GM21529 (cell line): ENCODE measurements around the gene FAM98A.
A peak's percentile ranks its signal among the peaks of the same experiment; 100 is the strongest.

Experiments used
- ATAC-seq: cut with Tn5 transposase; IDR thresholded peaks from one replicate; pipeline ENCODE4 v1.9.1; 2021; ENCODE audit not compliant: unreplicated experiment

The FAM98A gene

DNA sequence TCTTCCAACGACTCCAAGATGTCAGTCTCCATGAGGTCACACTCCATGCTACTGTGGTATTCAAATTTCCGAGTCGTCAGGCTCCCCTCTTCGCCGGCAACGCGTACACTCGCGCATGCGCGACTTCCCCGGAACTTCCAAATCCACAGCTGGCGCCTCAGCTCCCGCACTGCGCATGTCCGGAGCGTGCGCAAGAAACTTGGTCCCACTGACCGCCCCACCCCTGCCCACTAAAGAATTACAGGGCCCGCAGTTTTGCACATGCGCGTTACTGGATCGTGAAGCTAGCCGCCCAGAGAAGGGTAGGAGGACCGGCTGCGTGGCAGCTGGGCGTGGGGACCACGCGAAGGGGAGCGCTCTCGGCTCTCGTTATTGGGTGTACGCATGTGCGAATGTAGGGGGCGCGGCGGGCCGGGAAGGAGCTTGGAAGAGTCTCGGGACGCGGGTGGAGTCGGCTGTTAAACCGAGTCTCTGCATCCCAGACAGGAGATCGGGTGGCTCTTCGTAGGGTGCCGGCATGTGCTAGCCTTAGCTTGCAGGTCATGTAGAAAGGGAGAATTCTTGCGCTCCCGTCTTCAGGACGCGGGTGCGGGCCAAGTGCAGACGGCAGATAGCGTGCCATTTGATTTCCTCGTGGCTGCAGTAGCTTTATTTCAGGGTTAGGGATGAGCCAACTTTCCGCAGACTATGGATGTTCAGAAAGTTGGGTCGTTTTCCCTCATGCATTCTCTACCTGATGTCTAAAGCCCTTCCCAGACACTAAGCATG lies at the start of gene FAM98A:
Gene FAM98A, minus strand, starts transcription at position 125 of the 768 bp plus-strand sequence. Its CDS starts 78 bp downstream, at position 47.
- peak; percentile 89 for ATAC-seq

DNA sequence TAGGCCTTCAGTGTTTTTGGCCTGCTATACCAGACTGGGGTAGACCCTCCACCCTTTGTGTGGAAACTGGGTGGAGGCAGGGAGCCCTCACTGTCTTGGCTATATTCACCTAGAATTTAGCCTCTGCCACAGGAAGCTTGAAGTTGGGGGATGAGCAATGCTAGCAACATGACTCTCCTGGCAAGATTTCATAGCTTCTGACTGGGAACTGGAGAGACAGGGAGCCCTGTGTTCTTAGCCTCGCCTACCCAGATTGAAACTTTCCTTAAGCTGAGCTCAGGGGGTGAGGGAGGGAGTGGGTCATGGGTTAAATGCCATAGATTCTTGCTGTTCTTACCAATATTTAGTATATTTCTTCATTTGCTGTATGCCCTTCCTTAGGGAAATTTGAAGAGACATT lies 46.8 kb upstream of the FAM98A start:
- no peak for ATAC-seq

DNA sequence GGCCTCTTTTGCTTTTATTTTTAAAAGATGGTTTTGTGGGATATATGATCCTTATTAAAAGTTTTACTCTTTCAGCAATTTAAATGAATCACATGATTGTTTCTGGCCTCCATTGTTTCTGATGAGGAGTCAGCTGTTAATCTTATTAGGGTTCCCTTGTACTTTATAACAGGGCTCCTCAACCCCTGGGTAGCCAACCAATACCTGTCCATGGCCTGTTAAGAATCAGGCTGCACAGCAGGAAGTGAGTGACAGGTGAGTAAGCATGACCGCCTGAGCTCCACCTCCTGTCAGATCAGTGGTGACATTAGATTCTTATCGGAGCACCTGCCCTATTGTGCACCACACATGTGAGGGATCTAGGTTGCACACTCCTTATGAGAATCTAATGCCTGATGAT lies 45.1 kb upstream of the FAM98A start:
- no peak for ATAC-seq

DNA sequence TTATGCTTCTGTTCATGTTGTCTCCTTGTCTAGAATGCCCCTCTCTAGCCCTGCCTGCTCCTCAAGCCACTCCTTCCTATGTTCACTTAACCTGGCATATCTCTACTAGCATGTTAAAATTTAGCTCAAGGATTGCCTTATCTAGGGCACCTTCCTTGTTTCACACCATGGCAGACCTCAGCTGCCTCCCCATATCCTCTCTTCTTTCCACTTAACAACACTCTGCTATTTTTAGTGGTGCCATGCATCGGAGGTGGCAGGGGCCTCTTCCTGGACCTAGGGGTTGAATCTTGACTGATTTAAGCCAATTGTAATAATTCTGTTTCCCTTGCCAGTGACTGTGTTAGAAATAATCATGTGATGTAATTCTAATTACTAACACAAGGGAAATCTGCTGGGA lies 36.9 kb upstream of the FAM98A start:
- no peak for ATAC-seq

DNA sequence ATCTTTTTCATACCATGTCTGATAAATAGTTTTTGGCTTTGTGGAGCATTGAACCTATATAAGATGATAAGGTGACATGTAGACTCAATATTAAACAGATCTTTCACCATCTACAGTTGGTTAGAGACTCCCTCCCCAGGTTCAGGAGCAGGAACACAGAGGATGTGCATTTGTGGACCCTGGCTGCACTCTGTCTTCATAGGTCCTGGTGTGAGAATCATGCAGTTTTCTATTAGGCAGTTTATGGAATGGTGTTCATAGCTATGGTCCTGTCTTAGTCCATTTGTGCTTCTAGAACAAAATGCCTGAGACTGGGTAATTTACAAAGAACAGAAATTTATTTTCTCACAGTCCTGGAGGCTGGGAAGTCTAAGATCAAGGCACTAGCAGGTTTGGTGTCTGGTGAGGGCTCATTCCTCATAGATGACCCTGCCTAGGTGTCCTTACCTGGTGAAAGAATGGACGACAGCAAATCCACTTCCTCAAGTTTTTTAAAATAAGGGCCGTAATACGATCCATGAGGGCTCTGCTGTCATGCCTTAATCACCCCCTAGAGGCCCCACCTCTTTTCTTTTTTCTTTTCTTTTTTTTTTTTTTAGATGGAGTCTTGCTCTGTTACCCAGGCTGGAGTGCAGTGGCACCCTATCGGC lies 35.3 kb upstream of the FAM98A start:
- no peak for ATAC-seq

DNA sequence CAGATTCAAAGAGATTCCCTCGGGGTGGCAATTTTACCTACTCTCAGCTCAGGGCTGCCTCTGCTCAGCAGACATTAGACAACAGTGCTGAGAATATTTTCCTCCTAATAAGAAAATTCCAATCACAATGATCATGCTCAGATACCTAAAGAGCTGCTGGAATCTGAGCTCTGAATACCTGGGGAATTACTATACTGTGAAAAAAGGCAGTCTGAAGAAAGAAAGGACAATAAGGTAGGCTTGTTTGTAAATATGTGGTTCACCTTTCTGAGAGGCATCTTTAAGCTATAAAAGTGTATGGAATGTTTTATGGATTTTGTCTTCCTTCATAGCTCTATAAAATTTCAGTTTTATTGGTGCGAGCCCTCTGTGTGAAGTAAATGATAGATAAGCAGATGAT lies 34.2 kb upstream of the FAM98A start:
- ATAC-seq = no peak

DNA sequence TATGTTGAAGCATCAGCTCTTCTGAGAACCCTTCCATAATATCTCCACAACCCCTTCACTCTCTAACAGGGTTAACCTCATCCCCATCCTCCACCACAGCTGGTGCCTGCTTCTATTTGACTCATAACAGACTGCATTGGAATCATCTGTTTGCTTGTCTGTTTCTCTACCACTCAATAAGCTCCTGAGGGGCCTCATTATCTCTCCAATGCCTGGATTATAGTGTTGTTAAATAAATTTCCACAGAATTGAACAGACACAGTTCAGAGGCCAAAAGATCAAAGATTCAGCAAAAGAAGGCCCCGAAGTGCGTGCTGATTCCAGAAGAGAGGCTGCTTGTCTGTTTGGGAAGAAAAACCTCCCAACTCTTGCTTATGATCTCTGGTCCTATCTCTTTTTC lies 33.7 kb upstream of the FAM98A start:
- ATAC-seq = no peak

DNA sequence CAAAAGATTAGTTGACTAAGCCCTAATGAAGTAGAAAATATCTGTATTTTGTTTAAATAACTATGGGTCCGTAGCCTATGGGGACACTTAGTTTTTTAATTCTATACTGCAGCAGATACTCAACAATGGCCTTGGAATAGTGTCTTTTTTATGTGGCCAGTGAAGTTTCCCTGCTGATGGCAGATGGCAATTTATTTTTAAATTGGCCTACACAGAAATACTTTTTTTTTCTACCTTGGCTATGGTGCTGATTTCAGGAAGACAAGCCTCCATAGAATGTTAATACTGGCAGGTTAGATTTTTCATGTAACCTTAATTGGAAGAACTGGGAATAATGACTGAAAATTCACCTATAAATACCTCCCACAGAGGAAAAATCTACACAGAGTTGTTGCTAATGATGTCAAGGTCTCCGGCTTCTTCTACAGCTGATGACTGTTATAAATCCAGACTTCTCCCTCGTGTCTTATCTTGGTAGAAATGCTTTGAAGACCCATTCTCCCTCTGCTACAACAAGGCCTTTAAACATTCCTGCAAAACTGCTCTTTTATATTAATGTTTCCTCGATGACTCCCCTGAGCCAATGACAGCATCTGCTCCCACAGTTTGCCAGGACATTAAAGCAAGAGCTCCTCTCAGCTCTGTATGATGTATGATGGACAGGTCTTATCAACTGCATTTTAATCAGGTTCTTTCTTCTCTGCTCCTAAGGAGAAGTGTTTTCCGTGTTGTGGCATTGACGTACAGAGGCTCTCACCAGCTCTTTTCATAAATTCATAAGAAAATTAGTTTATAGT lies 29.1 kb upstream of the FAM98A start:
- ATAC-seq = no peak

DNA sequence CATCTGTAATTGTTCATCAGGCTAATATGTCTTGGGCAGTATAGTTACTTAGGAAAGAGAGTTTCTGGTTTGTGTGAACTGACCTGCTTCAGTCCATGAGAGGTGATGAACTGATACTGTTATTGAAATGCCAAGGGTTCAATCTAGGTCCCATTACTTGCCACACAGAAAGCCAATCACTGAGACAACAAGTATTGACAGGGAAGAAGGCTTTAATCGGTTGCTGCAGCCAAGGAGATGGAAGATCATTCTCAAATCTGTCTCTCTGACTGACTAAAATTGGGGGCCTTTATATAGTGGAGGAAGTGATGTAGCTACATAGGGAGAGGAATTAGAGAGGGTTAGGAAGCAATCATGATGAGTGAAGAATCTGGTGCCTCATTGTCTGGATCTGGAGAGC lies 19.9 kb upstream of the FAM98A start:
- ATAC-seq = no peak

DNA sequence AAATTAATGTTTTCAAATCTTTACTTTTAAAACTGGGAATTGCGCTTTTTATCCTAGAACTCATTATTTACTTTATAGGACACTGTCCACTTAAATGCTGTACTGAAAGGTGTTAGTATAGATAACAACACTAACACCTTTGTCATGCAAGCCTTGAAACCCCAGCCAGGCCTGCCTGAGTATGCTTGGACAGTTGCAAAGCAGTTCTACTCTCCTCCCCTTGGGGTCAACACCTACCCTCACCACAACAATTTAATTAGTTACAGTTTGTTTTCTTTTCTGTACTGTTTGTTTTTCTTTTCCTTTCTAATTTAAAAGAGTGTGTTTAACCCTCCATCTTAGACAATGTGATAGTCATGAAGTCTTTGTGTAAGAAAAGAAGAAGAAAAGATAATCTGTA lies 18.9 kb upstream of the FAM98A start:
- ATAC-seq = no peak

DNA sequence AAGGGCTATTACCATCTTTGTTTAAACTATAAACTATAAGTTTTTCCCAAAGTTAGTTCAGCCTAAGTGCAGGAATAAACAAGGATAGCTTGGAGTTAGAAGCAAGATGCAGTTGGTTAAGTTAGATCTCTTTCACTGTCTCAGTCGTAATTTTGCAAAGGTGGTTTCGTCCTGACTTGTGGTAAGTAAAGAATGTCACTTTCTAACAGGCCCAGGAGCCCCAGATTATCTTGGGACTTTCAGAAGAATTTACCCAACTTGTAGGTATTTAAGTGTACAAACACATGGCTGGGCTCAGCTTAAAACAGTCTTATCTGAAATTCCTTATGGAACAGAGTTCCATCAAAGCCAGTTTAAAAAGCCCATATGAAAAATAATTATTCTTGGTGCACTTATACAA lies 18.3 kb upstream of the FAM98A start:
- peak; percentile 49 for ATAC-seq

DNA sequence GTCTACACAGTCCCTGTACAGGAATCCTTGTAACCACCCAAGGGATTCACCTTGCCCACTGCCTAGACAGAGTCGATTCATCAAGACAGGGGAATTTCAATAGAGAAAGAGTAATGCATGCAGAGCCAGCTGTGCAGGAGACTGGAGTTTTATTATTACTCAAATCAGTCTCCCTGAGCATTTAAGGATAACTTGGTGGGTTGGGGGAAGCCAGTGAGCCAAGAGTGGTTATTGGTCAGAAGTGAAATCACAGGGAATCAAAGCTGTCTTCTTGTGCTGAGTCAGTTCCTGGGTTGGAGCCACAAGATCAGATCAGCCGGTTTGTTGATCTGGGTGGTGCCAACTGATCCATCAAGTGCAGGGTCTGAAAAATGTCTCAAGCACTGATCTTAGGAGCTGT lies 17.8 kb upstream of the FAM98A start:
- peak; percentile 70 for ATAC-seq

DNA sequence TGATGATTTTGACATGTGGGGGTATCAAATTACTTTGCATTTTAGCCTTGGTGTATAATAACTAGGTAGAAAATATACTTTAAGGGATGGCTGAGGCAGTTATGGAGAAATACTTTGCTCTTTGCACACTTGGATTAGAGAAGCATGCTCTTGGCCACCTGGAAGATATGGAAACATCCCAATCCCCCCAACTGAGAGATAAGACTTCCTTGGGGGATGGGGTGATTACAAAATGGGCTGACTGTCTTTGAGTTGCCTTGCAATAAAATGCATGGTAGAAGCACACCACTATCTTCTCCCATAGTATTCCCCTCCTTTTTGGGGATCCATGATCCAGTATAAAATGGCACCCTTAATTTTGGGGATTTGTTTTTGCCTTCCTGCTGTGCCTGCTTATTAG lies 15.1 kb upstream of the FAM98A start:
- no peak for ATAC-seq

DNA sequence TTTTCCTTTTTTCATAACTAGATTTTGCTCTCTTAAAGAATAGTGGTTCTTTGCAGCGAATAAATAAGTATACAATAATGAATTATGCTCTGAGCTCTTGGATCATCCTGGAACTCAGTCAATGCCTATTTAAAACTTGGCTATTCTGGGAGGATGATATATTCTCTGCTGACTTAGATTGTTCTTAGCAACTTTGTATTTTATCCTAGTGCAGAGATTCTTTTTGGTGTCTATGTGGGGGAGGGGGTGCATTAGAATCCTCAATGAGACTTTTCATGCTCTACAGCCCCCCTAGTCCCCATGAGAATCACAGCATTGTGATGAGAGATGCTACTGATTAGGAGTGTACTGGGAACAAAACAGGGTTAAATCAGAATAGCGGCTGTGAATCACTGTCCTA lies 8.8 kb upstream of the FAM98A start:
- ATAC-seq = no peak

DNA sequence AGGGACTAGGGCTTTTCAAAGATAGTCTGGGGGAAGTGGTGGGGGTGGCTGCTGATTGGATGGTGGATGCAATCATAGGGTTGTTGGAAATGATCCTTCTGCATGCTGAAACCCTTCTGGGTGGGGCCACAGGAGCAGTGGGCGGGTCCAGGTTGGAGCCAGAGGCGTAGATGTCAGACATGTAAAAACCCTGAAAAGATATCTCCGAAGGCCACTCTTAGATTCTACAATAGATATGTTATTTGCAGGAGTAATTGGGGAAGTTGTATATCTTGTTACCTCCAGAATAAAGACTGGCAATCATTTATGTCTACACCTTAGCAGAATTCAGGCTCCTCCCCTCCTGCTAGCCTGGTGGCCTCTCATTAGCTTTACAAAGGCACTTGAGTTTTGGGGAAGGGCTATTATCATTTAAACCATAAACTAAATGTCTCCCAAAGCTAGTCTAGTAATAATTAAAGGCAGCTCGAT lies 8.2 kb upstream of the FAM98A start:
- ATAC-seq = no peak

DNA sequence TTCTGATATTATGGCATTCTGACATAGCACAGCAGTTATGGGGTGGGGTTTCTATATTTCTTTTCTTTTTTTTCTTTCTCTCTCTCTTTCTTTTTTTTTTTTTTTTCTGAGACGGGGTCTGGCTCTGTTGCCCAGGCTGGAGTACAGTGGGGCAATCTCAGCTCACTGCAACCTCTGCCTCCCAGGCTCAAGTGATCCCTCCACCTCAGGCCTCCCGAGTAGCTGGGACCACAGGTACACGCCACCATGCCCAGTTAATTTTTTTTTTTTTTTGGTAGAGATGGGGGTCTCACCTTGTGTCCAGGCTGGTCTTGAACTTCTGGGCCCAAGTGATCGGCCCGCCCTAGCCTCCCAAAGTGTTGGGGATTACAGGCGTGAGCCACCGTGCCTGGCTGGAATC lies 7.5 kb upstream of the FAM98A start:
- no peak for ATAC-seq

DNA sequence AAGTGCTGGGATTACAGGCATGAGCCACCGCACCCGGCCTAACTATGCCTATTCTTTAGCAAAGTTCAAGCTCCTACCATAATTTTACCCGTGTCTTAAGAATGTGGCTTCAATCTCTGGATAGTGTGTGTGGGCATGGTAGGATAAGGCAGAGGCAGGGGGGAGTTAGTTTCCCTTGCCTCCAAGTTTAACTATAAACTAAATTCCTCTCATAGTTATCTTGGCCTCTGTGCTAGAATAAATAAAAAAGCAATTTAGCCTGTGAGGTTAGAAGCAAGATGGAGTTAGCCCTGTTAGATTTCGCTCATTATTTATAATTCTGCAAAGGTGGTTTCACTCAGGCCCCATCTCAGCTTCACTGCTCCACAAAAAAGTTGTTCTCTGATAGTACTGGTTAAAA lies 7.0 kb upstream of the FAM98A start:
- ATAC-seq = no peak

DNA sequence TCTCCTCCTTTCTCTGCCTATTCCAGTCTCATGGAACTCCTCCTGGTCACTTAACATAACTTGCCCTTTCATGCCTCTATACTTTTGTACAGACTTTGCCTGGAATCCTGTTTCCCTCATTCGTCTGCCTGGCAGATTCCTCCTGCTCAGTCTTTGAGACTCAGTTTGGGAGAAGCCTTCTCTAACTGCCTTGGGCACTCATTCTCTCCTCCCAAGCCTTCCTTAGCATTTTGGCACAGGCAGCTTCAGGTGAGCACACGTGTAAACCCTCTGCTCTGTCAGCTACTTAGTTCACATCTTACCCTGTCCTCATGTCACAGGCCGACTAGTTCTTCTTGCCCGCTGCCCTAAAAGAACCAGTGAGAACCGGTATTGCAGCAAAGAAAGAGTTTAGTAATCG lies 6.0 kb upstream of the FAM98A start:
- ATAC-seq = no peak

DNA sequence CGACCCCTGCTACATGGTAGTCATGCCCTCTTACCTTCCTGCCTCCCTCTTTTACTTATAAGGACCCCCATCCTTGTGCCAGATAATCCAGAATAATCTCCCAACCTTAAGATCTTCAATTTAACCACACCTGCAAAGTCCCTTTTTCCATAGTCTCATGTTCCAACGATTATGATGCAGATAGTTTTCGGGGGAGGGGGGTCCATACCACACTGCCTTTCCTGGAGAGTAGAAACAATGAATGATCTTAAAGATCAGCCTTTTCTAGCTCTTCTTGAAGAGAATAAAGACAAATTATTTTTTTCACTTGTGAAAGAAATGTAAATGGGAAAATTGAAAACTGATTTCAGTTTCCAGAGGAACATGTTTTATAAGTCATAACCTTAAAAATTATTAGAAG lies 4.3 kb upstream of the FAM98A start:
- ATAC-seq = no peak

DNA sequence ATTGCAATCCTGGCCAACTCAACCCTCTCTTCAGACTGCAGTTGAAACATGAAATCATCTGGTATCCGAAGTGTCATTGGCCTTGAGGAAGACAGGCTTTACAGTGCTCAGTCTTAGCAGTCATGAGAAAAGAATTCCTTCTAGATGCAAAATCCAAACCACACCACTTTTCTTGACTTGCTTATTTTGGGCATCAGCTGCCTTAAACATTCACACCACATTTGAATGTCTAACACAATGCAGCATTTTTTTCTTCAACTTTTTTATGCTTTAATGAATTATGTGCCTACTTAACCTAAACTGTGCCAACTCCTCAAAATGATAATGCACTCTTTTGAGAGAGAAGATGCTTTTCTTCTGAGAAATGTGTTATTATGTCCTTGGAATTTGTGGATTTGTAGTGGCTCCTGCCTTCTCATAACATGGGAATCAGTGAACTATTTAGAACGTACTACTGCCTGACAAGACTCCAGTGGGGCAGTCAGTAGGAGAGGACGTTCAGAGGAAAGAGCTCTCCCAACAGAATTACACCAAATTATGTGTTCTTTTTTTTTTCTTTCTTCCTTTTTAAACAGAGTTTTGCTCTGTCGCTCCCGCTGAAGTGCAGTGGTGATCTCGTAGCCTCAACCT lies 3.2 kb upstream of the FAM98A start:
- ATAC-seq = no peak

DNA sequence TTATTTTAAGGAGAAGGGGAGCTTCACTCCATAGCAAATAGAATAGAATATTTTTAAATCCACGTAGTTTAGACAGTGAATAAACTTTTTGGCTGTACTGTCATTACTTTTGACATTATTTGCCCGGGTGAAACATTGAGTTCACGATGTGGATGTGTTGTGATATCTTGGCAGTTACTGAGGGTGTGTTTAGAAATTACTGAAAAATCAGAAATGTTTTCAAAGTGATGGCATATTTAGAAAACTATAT lies 769 bp upstream of the FAM98A start:
- ATAC-seq = no peak
